CD14-positive monocyte (primary cell): ENCODE data around the gene ST3GAL3. TPM values are rescaled to one million over a fixed set of nuclear protein-coding genes. Genes with fewer than 3 reads are reported as not detected.
A peak's percentile ranks its signal among the peaks of the same experiment; 100 is the strongest.

ENCODE experiments used
- DNase-seq, 3 donors: peaks; one replicate each; pipeline ENCODE4 v3.0.0-alpha.2; 2011 to 2022
- H2AFZ ChIP-seq: 2 replicates; pipeline ENCODE4 v1.6.0; 2012; ENCODE audit warnings: mild to moderate bottlenecking, low read depth, low read length, inconsistent platforms; ENCODE audit not compliant: insufficient read depth, poor library complexity, severe bottlenecking
- H3K27ac ChIP-seq, 2 donors: 1 replicate in 1 of 2; 2 replicates in 1 of 2; pipeline ENCODE4 v1.5.1; 2012 to 2013; ENCODE audit warnings: low read length in 2 of 2, control low read depth in 1 of 2, inconsistent platforms in 1 of 2, low read depth in 1 of 2, mild to moderate bottlenecking in 1 of 2
- H3K27me3 ChIP-seq, 2 donors: one replicate each; pipeline versions ENCODE4 v1.6.0 to v1.6.1; 2011 to 2013; ENCODE audit warnings: low read length in 2 of 2; ENCODE audit not compliant: control insufficient read depth in 2 of 2, insufficient read depth in 2 of 2
- H3K36me3 ChIP-seq, 2 donors: replicated peaks in 1 of 2; 1 replicate in 1 of 2; 2 replicates in 1 of 2; pipeline versions ENCODE4 v1.5.1 to v1.6.1; 2012 to 2013; ENCODE audit warnings: low read length in 2 of 2, control low read depth in 1 of 2, inconsistent platforms in 1 of 2, mild to moderate bottlenecking in 1 of 2; ENCODE audit not compliant: insufficient read depth in 2 of 2, control insufficient read depth in 1 of 2
- H3K4me1 ChIP-seq, 2 donors: 1 replicate in 1 of 2; 2 replicates in 1 of 2; pipeline versions ENCODE4 v1.5.1 to v1.6.1; 2012 to 2013; ENCODE audit warnings: low read length in 2 of 2, control low read depth in 1 of 2, inconsistent platforms in 1 of 2, mild to moderate bottlenecking in 1 of 2, moderate library complexity in 1 of 2; ENCODE audit not compliant: insufficient read depth in 2 of 2, control insufficient read depth in 1 of 2
- H3K4me2 ChIP-seq: replicated peaks from 2 replicates; pipeline ENCODE3; 2012; ENCODE audit warnings: low read length, moderate library complexity, mild to moderate bottlenecking; ENCODE audit not compliant: poor library complexity, severe bottlenecking; ENCODE audit errors: extremely low read depth
- H3K4me3 ChIP-seq, 3 experiments: fragments of 200-600 bp in 1 of 3; sonication (generic) in 1 of 3; replicated peaks in 1 of 3; 1 replicate in 2 of 3; 2 replicates in 1 of 3; pipeline ENCODE4 v1.5.1; 2011 to 2013; ENCODE audit warnings: low read length in 3 of 3, mild to moderate bottlenecking in 3 of 3, control low read depth in 2 of 3, low read depth in 2 of 3, inconsistent platforms in 1 of 3, moderate library complexity in 1 of 3
- H3K79me2 ChIP-seq: 2 replicates; pipeline ENCODE4 v1.6.0; 2012; ENCODE audit warnings: mild to moderate bottlenecking, control low read depth, inconsistent platforms, low read length, moderate library complexity; ENCODE audit not compliant: insufficient read depth
- H3K9ac ChIP-seq: 2 replicates; pipeline ENCODE4 v1.6.0; 2017; ENCODE audit warnings: low read length, mild to moderate bottlenecking; ENCODE audit not compliant: insufficient read depth, poor library complexity, severe bottlenecking
- H3K9me3 ChIP-seq, 2 donors: replicated peaks in 1 of 2; 1 replicate in 1 of 2; 2 replicates in 1 of 2; pipeline versions ENCODE4 v1.5.1 to v1.6.1; 2012 to 2013; ENCODE audit warnings: low read length in 2 of 2, control low read depth in 1 of 2; ENCODE audit not compliant: control insufficient read depth in 1 of 2, insufficient read depth in 1 of 2
- H4K20me1 ChIP-seq: 2 replicates; pipeline ENCODE4 v1.6.0; 2012; ENCODE audit warnings: mild to moderate bottlenecking, low read length, control low read depth, moderate library complexity; ENCODE audit not compliant: insufficient read depth
- H3K27ac Mint-ChIP-seq, 7 donors: one replicate each; pipeline ENCODE4 v1.8.0; 2020; ENCODE audit warnings: mild to moderate bottlenecking in 7 of 7, mixed read lengths in 7 of 7, moderate library complexity in 6 of 7, inconsistent platforms in 2 of 7
- H3K27me3 Mint-ChIP-seq, 3 donors: one replicate each; pipeline ENCODE4 v1.8.0; 2021 to 2022; ENCODE audit warnings: low read depth in 3 of 3, mild to moderate bottlenecking in 3 of 3, mixed read lengths in 3 of 3, moderate library complexity in 3 of 3, inconsistent platforms in 1 of 3
- H3K36me3 Mint-ChIP-seq, 2 donors: one replicate each; pipeline ENCODE4 v1.8.0; 2020; ENCODE audit warnings: mixed read lengths in 2 of 2, inconsistent platforms in 1 of 2, mild to moderate bottlenecking in 1 of 2
- H3K4me1 Mint-ChIP-seq: one replicate; pipeline ENCODE4 v1.8.0; 2020; ENCODE audit warnings: mild to moderate bottlenecking, mixed read lengths
- H3K4me3 Mint-ChIP-seq, 2 donors: one replicate each; pipeline ENCODE4 v1.8.0; 2020; ENCODE audit warnings: mild to moderate bottlenecking in 2 of 2, mixed read lengths in 2 of 2, moderate library complexity in 1 of 2
- H3K9me3 Mint-ChIP-seq, 7 donors: one replicate each; pipeline ENCODE4 v1.8.0; 2020 to 2022; ENCODE audit warnings: mixed read lengths in 7 of 7, mild to moderate bottlenecking in 6 of 7, moderate library complexity in 6 of 7, inconsistent platforms in 2 of 7
- WGBS: methylation state at CpG from one replicate; pipeline ENCODE4 v1.1.5; 2013; ENCODE audit warnings: missing lambda C conversion rate; ENCODE audit not compliant: insufficient coverage; 5-methylcytosine and 5-hydroxymethylcytosine counted together
- intact Hi-C, 2 donors: fragments of 100-400 bp; cut with micrococcal nuclease; formaldehyde crosslinking; loops; one replicate each; pipeline versions ENCODE4 v1.15.0 to v1.15.1; 2023
- polyA plus RNA-seq, 3 donors: library from polyadenylated mRNA; depleted of rRNA in 1 of 3; unstranded in 2 of 3; stranded (reverse) in 1 of 3; fragments of 300-500 nt in 2 of 3; fragments of >200 nt in 1 of 3; fragmentation: Illumina TruSeq in 2 of 3; gene quantifications; 1 replicate in 2 of 3; 2 replicates in 1 of 3; pipeline ENCODE4 v1.2.3, GENCODE V29; 2012 to 2021
- TF ChIP-seq, protein P1 (sequence below): fragments of 200-600 bp; IDR thresholded peaks from one replicate; pipeline ENCODE4 v1.8.0; 2022; ENCODE audit warnings: antibody characterized with exemption, mild to moderate bottlenecking

ST3GAL3 gene
- polyA plus RNA-seq, 3 donors = 1.6 to 4.5 (median 2.1) TPM

DNA sequence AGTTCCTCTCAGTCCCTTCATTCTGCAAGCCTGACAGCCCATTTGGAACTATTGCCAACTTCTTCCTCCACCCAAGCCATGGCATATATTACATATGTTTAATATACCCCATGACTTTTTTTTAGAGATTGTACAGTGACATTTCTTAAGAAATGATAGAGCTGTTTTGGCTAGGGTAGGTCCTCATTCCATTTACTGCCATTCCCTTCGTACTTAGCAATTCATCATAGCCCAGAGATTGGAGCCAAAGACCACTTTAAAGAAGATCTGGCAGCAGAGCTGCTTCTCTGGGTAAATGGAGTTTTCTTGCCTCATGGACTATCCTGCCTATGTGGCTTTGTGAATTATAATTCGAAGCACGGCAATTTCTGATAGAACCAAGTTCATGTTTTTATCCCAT lies 93.4 kb downstream of the ST3GAL3 start:
- Histone ChIP-seq H3K4me2 (no peak overlapping the region), H3K27me3 (no peaks in the 10 kb centered on the region), H3K36me3 (no peaks in the 10 kb centered on the region), H3K4me3 (no peak overlapping the region), H3K9ac (no peak overlapping the region), H3K9me3 (no peaks in the 10 kb centered on the region), H4K20me1 (no peaks in the 10 kb centered on the region), H2AFZ (no peak overlapping the region), H3K79me2 (peaks cover 16% of the 10 kb centered on the region), H3K4me1 (peaks cover 35 to 46% of the 10 kb centered on the region in 2 donors), H3K27ac (no peak overlapping the region)
- WGBS = no CpG with 5 or more reads among the region's 3 CpGs
- no peak for DNase-seq
- Mint-ChIP-seq H3K4me1 (peaks cover 54% of the 10 kb centered on the region), H3K27me3 (no peaks in the 10 kb centered on the region), H3K36me3 (peaks cover 0 to 4% of the 10 kb centered on the region in 2 donors), H3K9me3 (no peaks in the 10 kb centered on the region), H3K27ac (no peak overlapping the region), H3K4me3 (no peak overlapping the region)
- intact Hi-C loops = no loop called here
- TF ChIP-seq, protein P1, sequence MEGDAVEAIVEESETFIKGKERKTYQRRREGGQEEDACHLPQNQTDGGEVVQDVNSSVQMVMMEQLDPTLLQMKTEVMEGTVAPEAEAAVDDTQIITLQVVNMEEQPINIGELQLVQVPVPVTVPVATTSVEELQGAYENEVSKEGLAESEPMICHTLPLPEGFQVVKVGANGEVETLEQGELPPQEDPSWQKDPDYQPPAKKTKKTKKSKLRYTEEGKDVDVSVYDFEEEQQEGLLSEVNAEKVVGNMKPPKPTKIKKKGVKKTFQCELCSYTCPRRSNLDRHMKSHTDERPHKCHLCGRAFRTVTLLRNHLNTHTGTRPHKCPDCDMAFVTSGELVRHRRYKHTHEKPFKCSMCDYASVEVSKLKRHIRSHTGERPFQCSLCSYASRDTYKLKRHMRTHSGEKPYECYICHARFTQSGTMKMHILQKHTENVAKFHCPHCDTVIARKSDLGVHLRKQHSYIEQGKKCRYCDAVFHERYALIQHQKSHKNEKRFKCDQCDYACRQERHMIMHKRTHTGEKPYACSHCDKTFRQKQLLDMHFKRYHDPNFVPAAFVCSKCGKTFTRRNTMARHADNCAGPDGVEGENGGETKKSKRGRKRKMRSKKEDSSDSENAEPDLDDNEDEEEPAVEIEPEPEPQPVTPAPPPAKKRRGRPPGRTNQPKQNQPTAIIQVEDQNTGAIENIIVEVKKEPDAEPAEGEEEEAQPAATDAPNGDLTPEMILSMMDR = no peak

DNA sequence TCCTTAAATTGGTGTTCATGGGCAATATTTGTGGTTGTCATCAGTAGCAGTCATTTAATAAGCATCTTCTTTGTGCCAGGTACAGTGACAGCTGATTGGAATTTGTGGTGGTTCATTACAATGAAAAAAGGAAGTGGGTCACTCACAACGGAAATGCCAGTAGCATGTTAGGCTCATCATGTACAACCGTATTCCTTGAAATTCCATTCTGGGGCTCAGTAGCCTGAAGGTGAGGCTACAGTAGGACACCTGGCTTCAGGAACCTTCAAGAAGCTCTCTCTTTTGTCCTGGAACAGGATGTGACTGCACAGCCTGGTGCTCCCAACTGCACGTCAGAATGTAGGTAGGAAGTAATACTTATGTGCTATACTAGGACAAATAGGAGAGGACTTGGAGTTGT lies 93.9 kb downstream of the ST3GAL3 start:
- Mint-ChIP-seq H3K4me3 (peak overlapping the region in 1 of 2 donors; percentile 49), H3K27ac (no peak overlapping the region), H3K9me3 (no peaks in the 10 kb centered on the region), H3K4me1 (peaks cover 50% of the 10 kb centered on the region), H3K36me3 (peaks cover 0 to 4% of the 10 kb centered on the region in 2 donors), H3K27me3 (no peaks in the 10 kb centered on the region)
- Histone ChIP-seq H3K36me3 (no peaks in the 10 kb centered on the region), H3K9me3 (no peaks in the 10 kb centered on the region), H4K20me1 (no peaks in the 10 kb centered on the region), H3K4me3 (peak overlapping the region in 1 of 3 experiments; percentile 33), H2AFZ (no peak overlapping the region), H3K4me1 (peaks cover 30 to 42% of the 10 kb centered on the region in 2 donors), H3K79me2 (peaks cover 16% of the 10 kb centered on the region), H3K27me3 (no peaks in the 10 kb centered on the region), H3K4me2 (peak overlapping the region; percentile 47), H3K9ac (no peak overlapping the region), H3K27ac (no peak overlapping the region)
- intact Hi-C loops = no loop called here
- TF ChIP-seq, protein P1 = no peak
- no peak for DNase-seq
- WGBS = 6% methylated on average over 2 of the region's 3 CpGs
